GM19240 (cell line): ENCODE measurements around the gene SEC14L3.
A peak's percentile ranks its signal among the peaks of the same experiment; 100 is the strongest.

Source experiments
- DNase-seq: peaks from one replicate; pipeline ENCODE4 v3.0.0; 2011; ENCODE audit warnings: low spot score; ENCODE audit not compliant: insufficient read length

SEC14L3 gene

DNA sequence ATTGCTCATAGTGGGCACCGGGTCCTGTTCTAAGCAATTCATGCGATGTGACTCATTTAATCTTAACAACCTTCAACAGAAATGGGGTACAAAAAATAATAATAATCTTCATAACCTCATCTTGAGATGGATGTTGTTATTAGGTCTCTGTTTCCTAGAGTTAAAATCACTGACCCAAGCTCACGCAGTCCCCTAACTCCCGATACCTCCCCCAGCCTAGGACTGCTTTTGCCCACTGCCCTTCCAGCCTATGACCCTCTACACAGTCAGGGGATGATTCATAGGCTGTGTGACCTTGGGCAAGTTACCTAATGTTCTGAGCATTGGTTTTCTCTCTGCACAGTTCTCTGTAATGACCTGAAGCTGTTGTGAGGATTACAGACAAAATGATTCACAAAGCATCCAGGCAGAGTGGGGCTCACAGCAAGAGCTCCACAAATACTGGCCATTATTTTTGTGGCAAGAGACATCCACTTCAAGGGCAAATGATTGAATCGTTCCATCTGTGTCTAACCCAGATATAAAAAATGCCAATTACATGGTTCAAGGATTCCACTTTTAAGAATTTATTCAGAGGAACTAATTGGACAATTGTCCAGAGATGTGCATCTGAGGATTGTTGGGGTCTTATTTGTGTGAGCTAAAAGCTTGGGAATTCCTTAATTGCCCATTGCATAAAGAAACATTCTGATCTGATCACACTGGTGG is 26.2 kb downstream of the SEC14L3 start:
- DNase-seq = no peak

DNA sequence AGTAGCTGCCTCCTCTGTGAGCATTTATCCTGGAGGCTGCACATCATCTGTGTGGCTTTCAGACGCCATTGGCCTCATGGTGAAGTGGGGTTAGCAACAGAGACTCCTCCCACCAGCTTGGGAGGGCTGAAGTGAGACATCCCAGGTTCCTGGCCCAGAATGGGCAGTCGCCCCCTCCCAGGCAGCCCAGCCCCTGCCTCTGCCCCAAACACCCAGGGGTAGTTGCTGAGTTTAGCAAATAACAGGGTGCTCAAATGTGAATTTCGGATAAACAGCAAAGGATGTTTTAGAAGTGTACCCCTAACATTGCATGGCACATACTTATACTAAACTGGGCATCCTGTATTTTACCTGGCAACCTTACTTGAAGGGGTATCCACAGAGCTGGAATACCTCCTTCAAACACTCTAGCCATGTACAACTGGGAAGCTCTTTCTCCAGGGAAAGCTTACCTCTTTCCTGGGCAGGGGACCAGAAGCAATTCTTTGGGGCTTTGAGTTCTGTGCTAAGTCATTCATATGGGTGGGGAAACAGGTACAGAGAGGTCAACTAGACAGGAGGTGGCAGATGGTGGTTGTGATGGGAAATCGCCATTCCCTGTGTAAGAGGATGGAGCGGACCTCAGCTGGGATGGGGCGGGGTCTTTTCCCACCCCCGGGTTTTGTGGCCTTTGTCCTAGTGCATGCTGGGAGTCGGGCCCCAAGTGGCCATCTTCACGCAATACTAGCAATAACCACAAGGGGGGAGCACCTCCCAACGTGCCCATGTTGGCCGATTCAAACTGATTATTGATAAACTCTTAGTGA is 27.0 kb downstream of the SEC14L3 start:
- peak; percentile 72 for DNase-seq

DNA sequence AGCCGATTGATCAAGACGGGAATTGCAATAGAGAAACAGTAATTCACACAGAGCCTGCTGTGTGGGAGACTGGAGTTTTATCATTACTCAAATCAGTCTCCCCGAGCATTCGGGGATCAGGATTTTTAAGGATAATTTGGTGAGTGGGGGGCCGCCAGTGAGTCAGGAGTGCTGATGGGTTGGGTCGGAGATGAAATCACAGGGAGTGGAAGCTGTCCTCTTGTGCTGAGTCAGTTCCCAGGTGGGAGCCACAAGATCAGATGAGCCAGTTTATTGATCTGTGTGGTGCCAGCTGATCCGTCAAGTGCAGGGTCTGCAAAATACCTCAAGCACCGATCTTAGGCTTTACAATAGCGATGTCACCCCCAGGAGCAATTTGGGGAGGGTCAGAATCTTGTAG is 30.7 kb downstream of the SEC14L3 start:
- no peak for DNase-seq

DNA sequence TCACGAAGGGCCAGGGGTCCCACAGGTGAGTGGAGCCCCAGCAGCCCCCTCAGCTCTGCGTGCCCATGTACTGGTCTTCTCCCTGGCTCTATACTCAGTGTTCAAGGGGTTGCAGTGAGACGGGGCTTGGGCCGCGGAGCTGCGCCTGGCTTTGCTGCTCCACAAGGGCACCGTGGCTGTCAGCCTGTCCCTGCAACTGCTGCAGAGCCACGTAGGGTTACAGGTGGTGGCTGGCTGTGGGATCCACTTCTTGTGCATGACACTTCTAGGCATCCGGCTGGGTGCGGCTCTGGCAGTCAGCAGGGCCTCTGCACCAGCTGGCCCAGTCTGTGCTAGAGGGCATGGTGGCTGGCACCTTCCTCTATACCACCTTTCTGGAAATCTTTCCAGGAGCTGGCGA is 32.0 kb downstream of the SEC14L3 start:
- DNase-seq = no peak

DNA sequence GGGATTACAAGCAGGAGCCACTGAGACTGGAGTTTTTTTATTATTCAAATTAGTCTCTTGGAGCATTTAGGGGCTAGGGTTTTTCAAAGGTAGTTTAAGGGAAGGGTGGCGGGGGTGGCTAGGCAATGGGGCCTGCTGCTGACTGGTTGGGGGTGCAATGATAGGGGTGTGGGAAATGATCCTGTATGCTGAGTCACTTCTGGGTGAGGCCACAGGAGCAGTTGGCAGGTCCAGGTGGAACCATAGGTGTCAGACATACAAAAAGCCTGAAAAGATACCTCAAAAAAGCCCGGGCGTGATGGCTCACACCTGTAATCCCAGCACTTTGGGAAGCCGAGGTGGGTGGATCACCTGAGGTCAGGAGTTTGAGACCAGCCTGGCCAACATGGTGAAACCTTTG is 32.6 kb downstream of the SEC14L3 start:
- no peak for DNase-seq

DNA sequence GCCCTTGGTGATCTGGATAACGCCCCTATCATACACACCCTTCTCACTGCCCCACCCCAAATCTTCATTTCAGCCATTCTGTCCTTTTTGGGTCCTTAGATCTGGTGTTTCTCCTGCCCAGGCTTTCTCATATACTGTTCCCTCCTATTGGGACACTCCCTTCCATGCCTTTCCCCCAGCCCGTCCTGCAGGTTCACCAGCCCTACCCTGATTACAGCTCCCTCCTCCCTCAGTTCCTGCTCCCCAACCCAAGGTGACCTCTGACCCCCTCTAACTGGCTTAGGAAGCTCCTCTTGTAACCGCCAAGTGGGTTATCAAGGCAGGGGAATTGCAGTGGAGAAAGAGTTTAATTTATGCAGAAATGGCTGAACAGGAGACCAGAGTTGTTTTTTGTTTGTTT is 33.3 kb downstream of the SEC14L3 start:
- no peak for DNase-seq

DNA sequence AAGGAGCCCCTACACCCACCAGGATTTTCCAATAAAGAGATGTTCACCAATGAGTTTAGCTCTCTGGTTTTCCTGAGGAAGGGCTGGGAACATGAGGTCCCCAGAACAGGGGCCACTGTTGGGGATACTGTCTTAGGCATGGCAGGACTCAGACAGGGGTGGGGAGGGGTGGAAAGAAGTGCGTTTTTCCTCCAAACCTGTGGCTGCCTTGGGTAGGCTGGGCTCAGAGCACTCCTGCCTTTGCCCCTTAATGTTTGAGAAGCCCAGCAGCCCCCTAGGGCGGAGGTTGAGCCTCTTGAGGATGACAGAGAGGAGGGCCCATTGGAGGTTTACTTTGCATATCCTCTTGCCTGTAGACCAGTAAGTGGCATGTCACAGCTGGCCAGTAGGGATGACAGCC is 35.6 kb downstream of the SEC14L3 start:
- DNase-seq = no peak

DNA sequence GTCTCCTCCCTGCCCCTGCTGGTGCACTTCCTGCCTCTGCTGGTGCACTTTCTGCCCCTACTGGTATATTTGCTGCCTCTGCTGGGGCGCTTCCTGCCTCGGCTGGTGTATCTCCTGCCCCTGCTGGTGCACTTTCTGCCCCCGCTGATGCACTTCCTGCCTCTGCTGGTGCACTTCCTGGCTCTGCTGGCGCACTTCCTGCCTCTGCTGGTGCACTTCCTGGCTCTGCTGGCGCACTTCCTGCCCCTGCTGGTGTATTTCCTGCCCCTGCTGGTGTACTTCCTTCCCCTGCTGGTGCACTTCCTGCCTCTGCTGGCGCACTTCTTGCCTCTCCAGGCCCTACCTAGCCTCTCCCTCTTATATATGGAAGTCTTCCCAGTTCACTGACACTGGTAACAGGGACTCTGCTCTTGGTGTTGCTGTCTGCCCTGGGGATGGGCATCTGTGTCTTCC is 36.1 kb downstream of the SEC14L3 start:
- DNase-seq = peak; percentile 25

DNA sequence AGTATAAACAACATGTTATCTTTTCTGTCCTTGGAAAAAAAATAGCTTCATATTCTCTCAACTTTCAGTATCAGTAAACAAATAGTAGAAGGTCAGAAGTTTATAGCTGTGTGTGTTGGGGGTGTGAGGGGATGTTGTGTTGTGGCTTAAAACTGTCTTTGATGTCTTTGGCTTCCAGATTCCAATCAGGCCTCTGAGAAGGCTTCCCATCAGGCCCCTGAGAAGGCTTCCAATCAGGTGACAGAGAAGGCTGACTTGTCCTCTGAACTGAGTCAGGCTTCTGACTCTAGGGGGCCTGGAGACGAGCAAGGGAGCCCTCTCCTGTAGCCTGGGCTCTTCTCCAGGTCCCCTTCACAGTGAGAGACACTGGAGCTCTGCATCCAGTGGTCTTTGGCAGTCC is 37.0 kb downstream of the SEC14L3 start:
- no peak for DNase-seq

DNA sequence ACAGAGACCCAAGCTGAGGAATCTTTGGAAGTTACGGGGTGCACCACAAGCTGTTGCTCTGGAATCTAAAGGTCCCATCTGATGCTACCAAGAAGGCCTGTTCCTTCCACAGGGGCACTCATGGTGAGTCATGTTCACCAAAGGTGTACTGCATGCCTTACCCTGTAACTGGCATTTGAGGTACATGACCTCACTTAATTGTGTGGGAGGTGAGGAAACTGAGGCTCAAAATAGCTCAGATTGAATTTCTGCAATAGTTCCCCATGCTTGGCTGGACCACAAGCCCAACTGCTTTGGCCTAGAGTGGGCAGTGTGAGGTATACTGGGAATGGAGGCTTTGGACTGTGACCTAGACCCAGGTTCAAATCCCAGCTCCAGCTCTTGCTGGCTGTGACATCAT is 38.0 kb downstream of the SEC14L3 start:
- DNase-seq = no peak

DNA sequence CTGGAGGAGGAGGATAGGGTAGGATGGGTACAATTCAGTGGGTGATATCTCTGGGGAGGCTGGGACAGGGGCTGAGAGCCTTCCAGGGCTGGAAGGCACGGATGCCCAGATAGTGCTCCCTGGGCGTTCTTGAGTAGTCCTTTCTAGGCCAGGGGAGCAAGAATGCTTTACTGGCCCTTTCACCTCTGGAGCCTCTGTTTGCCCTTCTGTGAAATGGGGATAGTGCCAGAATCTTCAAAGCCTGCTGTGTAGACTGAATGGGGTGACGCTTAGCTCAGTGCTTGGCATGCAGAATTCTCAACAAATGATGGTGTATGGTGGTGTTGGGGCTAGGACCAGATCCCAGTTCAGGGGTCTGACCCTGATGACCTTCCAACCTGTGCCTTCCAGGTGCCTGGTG is 38.6 kb downstream of the SEC14L3 start:
- DNase-seq = no peak

DNA sequence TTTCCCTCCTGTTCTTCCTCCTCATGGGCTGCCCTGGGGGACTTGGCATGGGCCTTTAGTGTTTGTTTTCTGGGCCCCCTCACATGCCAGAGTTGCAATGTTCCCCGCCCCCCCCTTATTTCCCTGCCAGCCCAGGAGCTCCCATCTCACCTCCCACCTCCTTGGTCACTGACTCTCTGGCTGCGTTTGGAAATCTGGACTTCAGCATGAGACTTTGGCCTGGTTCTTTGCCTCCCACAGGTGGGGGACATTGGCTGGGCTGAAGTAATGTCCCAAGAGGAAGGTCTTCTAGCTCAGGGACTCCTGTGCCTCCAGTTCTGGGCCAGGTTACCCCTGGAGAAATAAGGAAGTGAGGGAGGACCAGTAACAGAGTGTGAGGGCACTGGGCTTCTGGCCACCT is 39.3 kb downstream of the SEC14L3 start:
- no peak for DNase-seq

DNA sequence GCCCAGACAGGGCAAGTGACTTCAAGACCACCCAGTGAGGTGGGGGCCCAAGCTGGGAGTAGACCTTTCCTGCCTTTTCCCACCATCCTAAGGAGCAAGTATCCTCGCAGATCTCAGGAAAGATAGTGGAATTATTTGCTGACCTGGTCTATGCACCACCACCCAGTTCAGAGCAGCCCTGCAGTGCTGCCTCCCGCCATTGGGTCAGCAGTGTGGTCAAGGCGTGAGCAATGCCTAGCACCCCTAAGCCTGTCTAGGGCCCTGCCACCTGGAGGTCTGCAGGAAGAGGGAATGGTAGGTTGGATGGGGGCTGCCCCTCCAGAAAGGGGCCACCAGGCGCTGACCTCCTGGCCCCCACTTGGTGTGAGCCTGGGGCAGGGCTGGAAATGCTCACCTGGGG is 39.7 kb downstream of the SEC14L3 start:
- no peak for DNase-seq

DNA sequence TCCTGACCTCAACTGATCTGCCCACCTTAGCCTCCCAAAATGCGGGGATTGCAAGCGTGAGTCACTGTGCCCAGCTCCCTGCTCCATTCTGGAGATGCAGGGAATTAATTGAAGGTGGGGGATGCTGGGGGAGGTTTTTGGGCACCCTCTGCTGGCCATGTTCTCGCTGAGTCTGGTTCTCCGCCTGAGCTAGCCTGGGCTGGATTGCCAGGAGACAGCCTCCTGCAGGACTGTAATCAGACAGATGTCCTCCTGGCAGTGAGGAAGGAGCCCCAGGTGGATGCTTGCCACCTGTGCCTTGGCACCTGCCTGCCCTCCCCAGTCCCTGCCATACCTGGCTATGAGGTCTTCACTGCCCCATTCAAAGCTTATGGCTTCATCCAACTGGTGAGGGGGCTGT is 40.9 kb downstream of the SEC14L3 start:
- no peak for DNase-seq

DNA sequence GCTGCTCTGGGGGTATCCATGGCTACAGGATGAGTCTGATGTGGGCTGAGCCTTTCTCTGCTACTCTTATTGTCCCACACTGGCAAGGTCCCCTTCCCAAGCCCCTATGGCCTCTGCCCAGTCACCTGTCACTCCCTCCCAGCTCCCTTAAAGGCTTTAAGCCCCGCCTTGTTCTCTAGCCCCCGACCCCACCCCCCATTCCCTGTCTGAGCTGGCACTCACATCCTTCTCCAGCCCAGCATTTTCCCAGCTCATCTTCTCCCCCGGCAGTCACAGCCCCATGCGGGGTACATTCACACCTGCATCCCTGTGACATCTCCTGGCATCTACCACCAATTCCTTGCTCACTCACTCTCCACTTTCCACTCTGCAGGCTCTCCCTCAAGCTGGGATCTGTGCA is 41.9 kb downstream of the SEC14L3 start:
- DNase-seq = no peak

DNA sequence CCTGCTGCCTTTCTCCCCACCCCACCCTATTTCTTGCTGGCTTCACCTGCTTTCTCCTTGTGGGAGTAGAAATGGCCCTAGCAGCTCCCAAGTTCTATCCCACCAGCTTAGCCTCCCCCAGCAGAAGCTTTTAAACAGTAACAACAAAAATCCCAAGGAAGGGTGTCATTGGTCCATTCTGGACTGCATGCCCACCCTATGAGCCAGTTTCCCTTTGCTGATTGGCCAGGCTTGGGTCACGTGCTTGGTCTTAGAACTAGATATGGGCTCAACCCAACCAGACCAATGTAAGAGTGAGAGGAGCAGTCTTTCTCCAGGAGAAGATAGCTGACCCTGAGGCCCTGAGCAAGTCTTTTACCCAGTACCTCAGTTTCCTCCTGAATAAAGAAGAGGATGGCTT is 43.9 kb downstream of the SEC14L3 start:
- no peak for DNase-seq

DNA sequence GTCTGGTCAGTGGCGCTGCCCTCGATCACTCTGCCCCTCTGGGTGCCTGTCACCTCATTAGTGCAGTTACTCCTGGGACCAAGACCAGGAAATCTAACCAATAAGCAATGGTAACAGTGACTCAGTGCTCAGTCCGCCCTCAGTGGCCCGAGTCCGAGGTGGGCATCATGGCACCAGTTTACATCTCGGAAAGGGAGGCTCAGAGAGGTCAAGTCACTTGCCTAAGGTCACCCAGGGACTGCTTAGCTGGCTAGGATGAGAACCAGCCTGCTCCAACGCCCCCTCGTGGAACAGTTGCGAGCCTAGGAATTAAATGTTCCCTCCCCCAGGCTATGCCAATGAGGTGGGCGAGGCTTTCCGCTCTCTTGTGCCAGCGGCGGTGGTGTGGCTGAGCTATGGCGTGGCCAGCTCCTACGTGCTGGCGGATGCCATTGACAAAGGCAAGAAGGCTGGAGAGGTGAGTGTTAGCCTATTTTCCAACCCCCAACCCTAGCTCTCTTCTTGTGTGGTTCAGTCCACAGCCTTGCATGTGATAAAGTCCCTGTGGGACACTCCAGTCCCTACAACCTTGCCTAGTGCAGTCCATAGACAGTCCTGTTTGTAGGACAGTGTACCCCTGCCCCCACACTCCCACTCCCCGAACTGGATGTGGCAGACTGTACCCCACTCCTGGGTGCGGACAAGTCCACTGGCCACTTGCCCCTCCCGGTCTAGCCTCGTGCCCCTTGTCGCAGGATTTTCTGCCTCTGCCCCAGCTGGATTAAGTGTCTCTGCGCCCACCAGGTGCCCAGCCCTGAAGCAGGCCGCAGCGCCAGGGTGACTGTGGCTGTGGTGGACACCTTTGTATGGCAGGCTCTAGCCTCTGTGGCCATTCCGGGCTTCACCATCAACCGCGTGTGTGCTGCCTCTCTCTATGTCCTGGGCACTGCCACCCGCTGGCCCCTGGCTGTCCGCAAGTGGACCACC is 45.1 kb downstream of the SEC14L3 start:
- peak; percentile 45 for DNase-seq

DNA sequence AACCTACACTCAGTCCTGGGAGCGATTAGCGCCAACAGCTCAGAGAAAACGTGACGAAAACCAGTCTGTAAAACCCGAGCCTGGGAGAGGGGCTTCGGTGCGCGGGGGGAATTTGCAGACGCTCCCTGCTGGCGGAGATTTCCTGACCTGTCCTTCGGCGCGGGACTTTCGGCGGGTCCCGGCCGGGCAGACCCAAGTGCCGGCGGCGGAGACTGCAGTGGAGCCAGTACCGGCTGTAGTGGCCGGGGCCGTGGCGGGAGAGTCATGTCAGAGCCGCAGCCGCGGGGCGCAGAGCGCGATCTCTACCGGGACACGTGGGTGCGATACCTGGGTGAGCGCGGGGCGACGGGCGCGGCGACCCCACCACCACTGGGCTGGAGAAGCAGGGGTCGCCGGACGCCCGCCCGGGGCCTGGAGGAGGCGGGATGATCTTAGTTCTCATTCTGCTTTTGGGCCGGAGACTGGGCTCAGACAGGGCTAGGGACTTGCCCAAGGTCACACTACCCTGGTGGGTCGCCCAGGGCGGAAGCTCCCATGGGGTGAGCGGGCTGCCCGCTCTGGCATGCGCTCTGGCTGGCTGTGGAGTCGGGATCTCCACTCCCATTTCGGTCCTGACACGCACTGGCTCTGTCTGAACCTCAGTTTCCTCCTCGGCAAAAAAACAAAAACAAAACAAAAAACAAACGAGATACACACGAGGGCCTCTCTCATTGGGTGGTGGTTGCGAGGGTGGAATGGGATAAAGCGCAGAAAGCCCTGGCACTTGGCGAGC is 46.0 kb downstream of the SEC14L3 start, which contains the start of gene MTFP1:
Gene MTFP1 (plus strand): TSS at position 153 of the 772 bp plus-strand sequence. CDS start 112 bp downstream, at position 265.
- no peak for DNase-seq

DNA sequence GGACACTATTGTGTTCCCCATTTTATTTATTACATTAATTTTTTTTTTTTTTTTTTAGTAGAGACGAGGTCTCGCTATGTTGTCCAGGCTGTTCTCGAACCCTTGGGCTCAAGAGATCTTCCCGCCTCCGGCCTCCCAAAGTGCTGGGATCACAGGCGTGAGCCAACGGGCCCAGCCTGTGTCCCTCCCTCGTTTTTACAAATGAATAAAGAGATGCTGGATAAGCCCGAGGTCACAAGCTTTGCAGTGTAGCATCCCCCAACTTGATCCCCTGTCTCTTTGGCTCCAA is 46.5 kb downstream of the SEC14L3 start:
- DNase-seq = no peak

DNA sequence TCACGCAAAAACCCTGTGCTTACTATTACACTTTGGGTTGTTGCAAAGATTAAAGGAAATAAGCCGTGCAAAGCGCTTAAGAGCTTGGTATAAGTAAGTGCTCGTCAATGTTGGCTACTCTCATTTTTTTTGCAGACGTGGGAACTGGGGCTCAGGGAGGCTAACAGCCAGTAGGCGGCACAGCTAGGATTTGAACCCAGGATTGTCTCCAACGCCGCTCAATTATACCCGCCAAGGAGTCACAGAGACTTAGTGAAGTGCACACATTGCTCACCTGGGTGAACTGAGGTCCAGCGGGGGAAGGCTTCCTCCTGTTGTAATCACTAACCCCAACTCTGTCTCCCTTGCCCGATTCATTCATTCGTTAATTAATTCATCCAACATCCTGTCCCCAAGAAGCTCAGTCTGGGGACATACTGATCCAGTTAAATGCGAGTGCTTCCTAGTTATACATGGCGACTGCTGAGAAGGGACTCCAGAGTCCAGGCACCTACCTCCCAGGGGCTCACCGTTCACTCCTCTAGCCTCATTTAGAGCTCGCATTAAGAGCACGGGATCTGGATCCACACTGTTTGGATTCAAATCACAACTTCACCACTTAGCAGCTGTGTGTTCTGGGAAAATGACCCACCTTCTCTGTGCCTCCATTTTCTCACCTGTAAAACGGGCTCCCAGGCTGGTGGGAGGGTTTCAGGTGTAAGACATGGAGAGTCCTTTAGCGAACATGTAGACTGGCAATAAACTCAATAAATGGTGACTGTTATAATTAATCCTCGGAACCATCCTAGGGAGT is 47.1 kb downstream of the SEC14L3 start:
- no peak for DNase-seq
